Myometrial cell (primary cell): ENCODE results near the gene GOLGA8B. TPM values are rescaled to one million over a fixed set of nuclear protein-coding genes. Genes with fewer than 3 reads are reported as not detected.

Experiments used
- total RNA-seq: library from RNA; depleted of rRNA; stranded (reverse); fragments of >200 nt; gene quantifications from 2 replicates; pipeline ENCODE4 v1.2.3, GENCODE V29; 2015

The GOLGA8B gene
- total RNA-seq: 12.4 and 34.0 TPM in 2 replicates

GRCh38 chr15:34583399-34584329 is at the start of gene GOLGA8B:
TSS of gene GOLGA8B (minus strand) at chr15:34583651. CDS start at chr15:34535912, 47,739 bp downstream.

Other genes starting within 250 kb of the GOLGA8B start
- gene SLC12A6, start 245.9 kb downstream of the GOLGA8B start, total RNA-seq: 12.8 and 14.1 TPM in 2 replicates
- 305 and 381 TPM in 2 replicates for gene NOP10, start 240.5 kb downstream of the GOLGA8B start, total RNA-seq
- gene NUTM1, start 240.3 kb downstream of the GOLGA8B start, total RNA-seq: not detected in 2 replicates
- gene LPCAT4, start 216.5 kb downstream of the GOLGA8B start, total RNA-seq: 12.1 and 13.8 TPM in 2 replicates
- gene GOLGA8A, start 145.8 kb downstream of the GOLGA8B start, total RNA-seq: 0.29 and 2.5 TPM in 2 replicates
- not detected in 2 replicates for gene GJD2, start 171.3 kb upstream of the GOLGA8B start, total RNA-seq
- not detected in 2 replicates for gene ACTC1, start 211.9 kb upstream of the GOLGA8B start, total RNA-seq